SIG-M5 treated with dmso at 0.1 percent for 504 hours (cell line): ENCODE data around the gene FOXA3.
A peak's percentile ranks its signal among the peaks of the same experiment; 100 is the strongest.

ENCODE experiments used
- DNase-seq: peaks from one replicate; lab custom pipeline; 2025; ENCODE audit not compliant: unreplicated experiment; lab: John Stamatoyannopoulos, UW

The FOXA3 gene

GRCh38 chr19:45863840-45864628, at the start of gene FOXA3:
FOXA3 (plus strand) TSS chr19:45864326; CDS start chr19:45864457, 131 bp downstream.
- DNase-seq: peak; percentile 34

- DNase-seq: no peak
Measured at GRCh38 chr19:45814851-45815480, 49.2 kb upstream of the FOXA3 start, which contains the start of gene RSPH6A. RSPH6A (minus strand) TSS chr19:45815308; CDS start chr19:45815176, 132 bp downstream.

- no peak for DNase-seq
Measured at GRCh38 chr19:45815481-45816216, 48.5 kb upstream of the FOXA3 start.

- DNase-seq: no peak
Measured at GRCh38 chr19:45816236-45817009, 47.7 kb upstream of the FOXA3 start.

GRCh38 chr19:45817010-45817724, 47.0 kb upstream of the FOXA3 start:
- peak; percentile 91 for DNase-seq

- no peak for DNase-seq
Measured at GRCh38 chr19:45817725-45818301, 46.3 kb upstream of the FOXA3 start.

- no peak for DNase-seq
Measured at GRCh38 chr19:45819769-45820168, 44.4 kb upstream of the FOXA3 start.

GRCh38 chr19:45820413-45821102, 43.6 kb upstream of the FOXA3 start:
- no peak for DNase-seq

GRCh38 chr19:45821103-45821521, 43.0 kb upstream of the FOXA3 start:
- DNase-seq: no peak

GRCh38 chr19:45821570-45821969, 42.6 kb upstream of the FOXA3 start:
- DNase-seq: no peak

- DNase-seq: no peak
Measured at GRCh38 chr19:45822716-45823115, 41.4 kb upstream of the FOXA3 start.

- DNase-seq: no peak
Measured at GRCh38 chr19:45823182-45823581, 40.9 kb upstream of the FOXA3 start.

- no peak for DNase-seq
Measured at GRCh38 chr19:45824041-45824471, 40.1 kb upstream of the FOXA3 start.

- DNase-seq: no peak
Measured at GRCh38 chr19:45824531-45825262, 39.4 kb upstream of the FOXA3 start.

- no peak for DNase-seq
Measured at GRCh38 chr19:45825263-45825605, 38.9 kb upstream of the FOXA3 start.

GRCh38 chr19:45825917-45826893, 37.9 kb upstream of the FOXA3 start:
- no peak for DNase-seq

GRCh38 chr19:45826934-45827333, 37.2 kb upstream of the FOXA3 start:
- no peak for DNase-seq
